DND-41 (cell line): ENCODE data around the gene PPP2R5B.

Experiments
- ATAC-seq: fragments of 200-7000 bp; cut with Tn5 transposase; 3 replicates; pipeline ENCODE4 v1.9.1; 2021; ENCODE audit warnings: low read depth; ENCODE audit not compliant: insufficient read depth
- DNase-seq: peaks from one replicate; pipeline ENCODE4 v3.0.0-alpha.2; 2020
- H2AFZ ChIP-seq: 2 replicates; pipeline ENCODE4 v1.6.0; 2012; ENCODE audit warnings: low read depth, low read length
- H3K27ac ChIP-seq: 2 replicates; pipeline ENCODE4 v1.5.1; 2012; ENCODE audit warnings: low read length, inconsistent platforms
- H3K27me3 ChIP-seq: fragments of 200-600 bp; sonication (generic); 2 replicates; pipeline ENCODE4 v1.6.0; 2012; ENCODE audit warnings: low read length, mild to moderate bottlenecking, inconsistent platforms; ENCODE audit not compliant: insufficient read depth, poor library complexity
- H3K36me3 ChIP-seq: 2 replicates; pipeline ENCODE4 v1.5.1; 2012; ENCODE audit warnings: low read length, inconsistent platforms; ENCODE audit not compliant: insufficient read depth
- H3K4me1 ChIP-seq: 2 replicates; pipeline ENCODE4 v1.5.1; 2012; ENCODE audit warnings: mild to moderate bottlenecking, low read length; ENCODE audit not compliant: insufficient read depth
- H3K4me2 ChIP-seq: 2 replicates; pipeline ENCODE4 v1.6.0; 2012; ENCODE audit warnings: mild to moderate bottlenecking, moderate library complexity, low read length, inconsistent platforms; ENCODE audit not compliant: insufficient read depth
- H3K4me3 ChIP-seq, 2 experiments: fragments of 200-600 bp in 1 of 2; shearing (Covaris generic) in 1 of 2; 2 replicates each; pipeline ENCODE4 v1.5.1; 2012 to 2016; ENCODE audit warnings: inconsistent platforms in 2 of 2, low read length in 2 of 2, mild to moderate bottlenecking in 2 of 2, low read depth in 1 of 2, moderate library complexity in 1 of 2
- H3K79me2 ChIP-seq: 2 replicates; pipeline ENCODE4 v1.6.0; 2012; ENCODE audit warnings: low read length, inconsistent platforms; ENCODE audit not compliant: insufficient read depth
- H3K9ac ChIP-seq: 2 replicates; pipeline ENCODE4 v1.6.0; 2012; ENCODE audit warnings: low read depth, mild to moderate bottlenecking, inconsistent platforms, low read length, moderate library complexity
- H3K9me3 ChIP-seq: 2 replicates; pipeline ENCODE4 v1.5.1; 2012; ENCODE audit warnings: low read length, moderate library complexity, mild to moderate bottlenecking, inconsistent platforms; ENCODE audit not compliant: insufficient read depth, severe bottlenecking
- H4K20me1 ChIP-seq: 2 replicates; pipeline ENCODE4 v1.6.0; 2012; ENCODE audit warnings: low read length; ENCODE audit not compliant: insufficient read depth
- CTCF ChIP-seq: IDR thresholded peaks from 2 replicates; pipeline ENCODE4 v1.5.1; 2012; ENCODE audit warnings: borderline replicate concordance, low read length, moderate library complexity, mild to moderate bottlenecking; ENCODE audit not compliant: poor library complexity, severe bottlenecking; ENCODE audit errors: extremely low read depth
- EZH2 ChIP-seq: IDR thresholded peaks from 3 replicates; pipeline ENCODE4 v1.6.1; 2012; ENCODE audit warnings: borderline replicate concordance, low read depth, mild to moderate bottlenecking, moderate library complexity, low read length, inconsistent platforms; ENCODE audit not compliant: severe bottlenecking

The PPP2R5B gene

GRCh38 chr11:64903291-64903833, 21.1 kb upstream of the PPP2R5B start:
- Histone ChIP-seq H3K79me2 (no peaks in the 10 kb centered on the region), H3K9ac (no peak overlapping the region), H2AFZ (no peak overlapping the region), H3K27ac (no peak overlapping the region), H3K36me3 (peaks cover 72% of the 10 kb centered on the region), H3K9me3 (no peaks in the 10 kb centered on the region), H3K4me2 (no peak overlapping the region), H4K20me1 (no peaks in the 10 kb centered on the region; the same call in 1 of the 2 replicates), H3K4me3 (no peak overlapping the region), H3K27me3 (no peaks in the 10 kb centered on the region), H3K4me1 (no peaks in the 10 kb centered on the region)
- TF ChIP-seq EZH2 (no peak), CTCF (no peak)
- DNase-seq (no peak), ATAC-seq (no peak)

GRCh38 chr11:64905516-64906313, 18.8 kb upstream of the PPP2R5B start:
- ATAC-seq: no peak
- Histone ChIP-seq H4K20me1 (no peaks in the 10 kb centered on the region; the same call in 1 of the 2 replicates), H3K4me2 (no peak overlapping the region), H3K79me2 (no peaks in the 10 kb centered on the region), H3K9me3 (no peaks in the 10 kb centered on the region), H2AFZ (no peak overlapping the region), H3K27me3 (no peaks in the 10 kb centered on the region), H3K9ac (no peak overlapping the region), H3K27ac (no peak overlapping the region), H3K4me1 (no peaks in the 10 kb centered on the region), H3K4me3 (no peak overlapping the region), H3K36me3 (peaks cover 81% of the 10 kb centered on the region)
- DNase-seq: no peak
- no peak for TF ChIP-seq CTCF
- no peak for TF ChIP-seq EZH2

GRCh38 chr11:64906314-64906635, 18.2 kb upstream of the PPP2R5B start:
- Histone ChIP-seq H3K79me2 (no peaks in the 10 kb centered on the region), H3K4me3 (no peak overlapping the region), H3K36me3 (peaks cover 81% of the 10 kb centered on the region), H3K4me1 (no peaks in the 10 kb centered on the region), H3K9me3 (no peaks in the 10 kb centered on the region), H3K27ac (no peak overlapping the region), H3K4me2 (no peak overlapping the region), H4K20me1 (no peaks in the 10 kb centered on the region; the same call in 1 of the 2 replicates), H2AFZ (no peak overlapping the region), H3K27me3 (no peaks in the 10 kb centered on the region), H3K9ac (no peak overlapping the region)
- DNase-seq (no peak), ATAC-seq (no peak)
- TF ChIP-seq CTCF (no peak), EZH2 (no peak)
